Mammary epithelial cell (primary cell): ENCODE measurements around the gene CCDC148.

Source experiments
- CTCF ChIP-seq, 2 donors: IDR thresholded peaks in 1 of 2; conservative IDR thresholded peaks in 1 of 2; 2 replicates each; pipeline ENCODE4 v1.5.1; 2011 to 2012; ENCODE audit warnings: inconsistent platforms in 2 of 2, low read length in 2 of 2, mild to moderate bottlenecking in 2 of 2, control low read depth in 1 of 2, low read depth in 1 of 2; ENCODE audit not compliant: insufficient read depth in 1 of 2; ENCODE audit errors: extremely low read depth in 1 of 2
- EZH2 ChIP-seq: IDR thresholded peaks from 2 replicates; pipeline ENCODE4 v1.6.1; 2012; ENCODE audit warnings: low read length, inconsistent platforms, borderline replicate concordance

GRCh38 chr2:158270536-158270935, 186.0 kb downstream of the CCDC148 start:
- TF ChIP-seq CTCF (conservative IDR thresholded peaks at IDR 0.05 in 1 of 2, IDR thresholded peaks at IDR 0.05 in 1 of 2; ENCODE audit: extremely low read depth in 1 of 2, insufficient read depth in 1 of 2, low read depth in 1 of 2, low read length in 2 of 2) = no peak
- TF ChIP-seq EZH2 = no peak
